HEK293T (cell line): Measurements from ENCODE around the gene MC1R.

Experiments used
- ARNT ChIP-seq: fragments of 450-650 bp; IDR thresholded peaks from 2 replicates; pipeline ENCODE4 v1.6.1; 2017; ENCODE audit warnings: mild to moderate bottlenecking
- BHLHE40 ChIP-seq: fragments of 450-650 bp; IDR thresholded peaks from 2 replicates; pipeline ENCODE4 v1.6.1; 2016; ENCODE audit warnings: mild to moderate bottlenecking, moderate library complexity, borderline replicate concordance
- CTBP1 ChIP-seq: fragments of 450-650 bp; IDR thresholded peaks from 2 replicates; pipeline ENCODE4 v1.6.1; 2016; ENCODE audit warnings: borderline replicate concordance
- ELF4 ChIP-seq: fragments of 450-650 bp; IDR thresholded peaks from 2 replicates; pipeline ENCODE4 v1.6.1; 2017; ENCODE audit warnings: antibody characterized with exemption
- FOXA1 ChIP-seq: fragments of 450-650 bp; IDR thresholded peaks from 2 replicates; pipeline ENCODE4 v1.6.1; 2016; ENCODE audit warnings: mild to moderate bottlenecking
- FOXM1 ChIP-seq: fragments of 450-650 bp; IDR thresholded peaks from 2 replicates; pipeline ENCODE4 v1.6.1; 2017; ENCODE audit warnings: mild to moderate bottlenecking, borderline replicate concordance
- PKNOX1 ChIP-seq: fragments of 450-650 bp; IDR thresholded peaks from 2 replicates; pipeline ENCODE4 v1.6.1; 2016
- SP1 ChIP-seq: fragments of 450-650 bp; IDR thresholded peaks from 2 replicates; pipeline ENCODE4 v1.6.1; 2017
- SUZ12 ChIP-seq: fragments of 450-650 bp; IDR thresholded peaks from 2 replicates; pipeline ENCODE4 v1.6.1; 2016; ENCODE audit warnings: mild to moderate bottlenecking
- TARDBP ChIP-seq: fragments of 450-650 bp; IDR thresholded peaks from 2 replicates; pipeline ENCODE4 v1.6.1; 2016
- ZNF384 ChIP-seq: fragments of 450-650 bp; IDR thresholded peaks from 2 replicates; pipeline ENCODE4 v1.6.1; 2016

GRCh38 chr16:89931305-89931896 lies 12.7 kb downstream of the MC1R start:
- TF ChIP-seq SP1: no peak
- no peak for TF ChIP-seq ELF4
- TF ChIP-seq BHLHE40: no peak
- no peak for TF ChIP-seq ARNT
- TF ChIP-seq FOXM1: no peak
- no peak for TF ChIP-seq ZNF384
- TF ChIP-seq CTBP1: no peak
- TF ChIP-seq TARDBP: no peak
- TF ChIP-seq FOXA1: no peak
- no peak for TF ChIP-seq PKNOX1
- no peak for TF ChIP-seq SUZ12
